Panc1 (cell line): ENCODE data around the gene CMYA5.

Source experiments
- CTCF ChIP-seq: fragments of 450-650 bp; IDR thresholded peaks from 2 replicates; pipeline ENCODE4 v1.5.1; 2017; ENCODE audit warnings: mild to moderate bottlenecking
- POLR2AphosphoS5 ChIP-seq: IDR thresholded peaks from 2 replicates; pipeline ENCODE4 v1.6.1; 2012; ENCODE audit warnings: mild to moderate bottlenecking, low read depth, low read length, moderate library complexity
- REST ChIP-seq, 2 experiments: IDR thresholded peaks; 2 replicates each; pipeline ENCODE4 v1.6.1; 2011 to 2012; ENCODE audit warnings: low read depth in 2 of 2, control low read depth in 1 of 2, low read length in 1 of 2, mild to moderate bottlenecking in 1 of 2, moderate library complexity in 1 of 2; ENCODE audit not compliant: insufficient read depth in 1 of 2
- SIN3A ChIP-seq: IDR thresholded peaks from 2 replicates; pipeline ENCODE4 v1.6.1; 2012; ENCODE audit warnings: low read depth, mild to moderate bottlenecking, low read length, moderate library complexity, borderline replicate concordance; ENCODE audit not compliant: insufficient read depth

- TF ChIP-seq CTCF: no peak
- no peak for TF ChIP-seq POLR2AphosphoS5
- no peak for TF ChIP-seq SIN3A
- TF ChIP-seq REST (IDR thresholded peaks at IDR 0.05; ENCODE audit: insufficient read depth in 1 of 2, low read depth in 2 of 2, low read length in 1 of 2): no peak
These were observed 102.8 kb downstream of the CMYA5 start for GRCh38 chr5:79792463-79792862.
